HepG2 (cell line): ENCODE results near the gene PRRT2. TPM values are rescaled to one million over a fixed set of nuclear protein-coding genes. Genes with fewer than 3 reads are reported as not detected.

Experiments used
- BCL6 ChIP-seq: IDR thresholded peaks from 2 replicates; pipeline ENCODE4 v1.6.1; 2016; ENCODE audit warnings: missing genetic modification reagents, missing compliant biosample characterization
- DZIP1 ChIP-seq: sonication (generic); formaldehyde crosslinking; IDR thresholded peaks from 2 replicates; pipeline ENCODE4 v1.5.0; 2020; ENCODE audit warnings: mild to moderate bottlenecking, missing genetic modification reagents
- ELF4 ChIP-seq: sonication (generic); formaldehyde crosslinking; IDR thresholded peaks from 2 replicates; pipeline ENCODE4 v1.5.0; 2020; ENCODE audit warnings: missing genetic modification reagents, mild to moderate bottlenecking, moderate library complexity, borderline replicate concordance
- GLI4 ChIP-seq: sonication (generic); formaldehyde crosslinking; IDR thresholded peaks from 2 replicates; pipeline ENCODE4 v1.5.1; 2020; ENCODE audit warnings: missing genetic modification reagents, mild to moderate bottlenecking, moderate library complexity, borderline replicate concordance
- HMG20A ChIP-seq: IDR thresholded peaks from 2 replicates; pipeline ENCODE4 v1.6.1; 2016; ENCODE audit warnings: borderline replicate concordance
- IRX3 ChIP-seq: sonication (generic); formaldehyde crosslinking; IDR thresholded peaks from 2 replicates; pipeline ENCODE4 v1.8.1; 2023; ENCODE audit warnings: mild to moderate bottlenecking, low read depth, missing genetic modification reagents, borderline replicate concordance
- KDM5B ChIP-seq: sonication (generic); formaldehyde crosslinking; IDR thresholded peaks from 2 replicates; pipeline ENCODE4 v1.4.0; 2020; ENCODE audit warnings: missing genetic modification reagents, mild to moderate bottlenecking, borderline replicate concordance
- KMT2A ChIP-seq: sonication (generic); formaldehyde crosslinking; IDR thresholded peaks from 2 replicates; pipeline ENCODE4 v1.4.0; 2020; ENCODE audit warnings: missing genetic modification reagents
- LBX2 ChIP-seq: sonication (generic); formaldehyde crosslinking; IDR thresholded peaks from 2 replicates; pipeline ENCODE4 v1.5.0; 2020; ENCODE audit warnings: missing genetic modification reagents, mild to moderate bottlenecking, borderline replicate concordance
- RFXAP ChIP-seq: sonication (generic); formaldehyde crosslinking; IDR thresholded peaks from 2 replicates; pipeline ENCODE4 v1.4.0; 2020; ENCODE audit warnings: missing genetic modification reagents, borderline replicate concordance
- TARDBP ChIP-seq: sonication (generic); formaldehyde crosslinking; IDR thresholded peaks from 2 replicates; pipeline ENCODE4 v1.8.0; 2022; ENCODE audit warnings: mild to moderate bottlenecking, missing genetic modification reagents
- TOPORS ChIP-seq: sonication (generic); formaldehyde crosslinking; IDR thresholded peaks from 2 replicates; pipeline ENCODE4 v1.8.0; 2023; ENCODE audit warnings: mild to moderate bottlenecking, missing genetic modification reagents
- ZBTB49 ChIP-seq: sonication (generic); formaldehyde crosslinking; IDR thresholded peaks from 2 replicates; pipeline ENCODE4 v1.4.0; 2020; ENCODE audit warnings: missing genetic modification reagents, borderline replicate concordance
- ZBTB7A ChIP-seq: sonication (generic); formaldehyde crosslinking; IDR thresholded peaks from 2 replicates; pipeline ENCODE4 v1.8.0; 2022; ENCODE audit warnings: mild to moderate bottlenecking, missing genetic modification reagents
- ZNF451 ChIP-seq: sonication (generic); formaldehyde crosslinking; IDR thresholded peaks from 2 replicates; pipeline ENCODE4 v1.5.0; 2020; ENCODE audit warnings: mild to moderate bottlenecking, missing genetic modification reagents
- ZNF513 ChIP-seq: sonication (generic); formaldehyde crosslinking; conservative IDR thresholded peaks from 2 replicates; pipeline ENCODE4 v1.5.0; 2020; ENCODE audit warnings: missing genetic modification reagents
- ZNF674 ChIP-seq: sonication (generic); formaldehyde crosslinking; IDR thresholded peaks from 2 replicates; pipeline ENCODE4 v1.5.0; 2020; ENCODE audit warnings: low read depth, mild to moderate bottlenecking, missing genetic modification reagents
- ZXDC ChIP-seq: sonication (generic); formaldehyde crosslinking; IDR thresholded peaks from 2 replicates; pipeline ENCODE4 v1.5.0; 2020; ENCODE audit warnings: mild to moderate bottlenecking, missing genetic modification reagents
- polyA plus RNA-seq, 8 experiments: library from polyadenylated mRNA; depleted of rRNA in 3 of 8; stranded (reverse) in 7 of 8; unstranded in 1 of 8; fragments of >200 nt; fragmentation: Illumina TruSeq in 4 of 8; extraction: Trizol in 4 of 8; gene quantifications; 2 replicates each; pipeline versions ENCODE4 v1.2.1 to v1.2.3, GENCODE V29; 2011 to 2016; ENCODE audit warnings: low read depth in 4 of 8, missing spikeins in 1 of 8, mixed read lengths in 1 of 8; ENCODE audit not compliant: insufficient read depth in 1 of 8
- total RNA-seq, 5 experiments: library from RNA; depleted of rRNA; stranded (reverse); fragments of >200 nt; fragmentation: Illumina TruSeq; extraction: Trizol; gene quantifications; 2 replicates each; pipeline ENCODE4 v1.2.3, GENCODE V29; 2016; ENCODE audit warnings: low read depth in 1 of 5

The PRRT2 gene
- total and polyA plus RNA-seq, 2 of the 13 experiments (the other 11 are each of a cell fraction or from before 2014, with no cell fraction given): 0.51 to 1.1 TPM

- TF ChIP-seq DZIP1 (CRISPR knock-in tag): peak; percentile 90
- TF ChIP-seq GLI4 (CRISPR knock-in tag): peak; percentile 90; the same call in 1 of the 2 replicates
- TF ChIP-seq LBX2 (CRISPR knock-in tag): peak; percentile 91; the same call in 1 of the 2 replicates
- TF ChIP-seq BCL6 (CRISPR knock-in tag): peak; percentile 69
- TF ChIP-seq ZNF451 (CRISPR knock-in tag): peak; percentile 98
- peak; percentile 88; the same call in 1 of the 2 replicates for TF ChIP-seq RFXAP (CRISPR knock-in tag)
- TF ChIP-seq KMT2A (CRISPR knock-in tag): peak; percentile 94
- 0 out of 2 replicates have a peak, but pooled peaks have one; percentile 46 for TF ChIP-seq ELF4 (CRISPR knock-in tag)
- no peak for TF ChIP-seq ZNF513
- TF ChIP-seq TARDBP: peak; percentile 99
- TF ChIP-seq KDM5B: peak; percentile 94
- peak; percentile 99 for TF ChIP-seq TOPORS (CRISPR knock-in tag)
- TF ChIP-seq IRX3: peak; percentile 98
- TF ChIP-seq ZXDC (CRISPR knock-in tag): peak; percentile 92; the same call in 1 of the 2 replicates
- TF ChIP-seq HMG20A (CRISPR knock-in tag): peak; percentile 54; the same call in 1 of the 2 replicates
- 0 out of 2 replicates have a peak, but pooled peaks have one; percentile 51 for TF ChIP-seq ZBTB7A (CRISPR knock-in tag)
- TF ChIP-seq ZNF674: no peak
- peak; percentile 40; the same call in 1 of the 2 replicates for TF ChIP-seq ZBTB49 (CRISPR knock-in tag)
These were observed 6.5 kb upstream of the PRRT2 start (continued) for GRCh38 chr16:29805232-29806098.
